ENCODE results near the gene TRNT1. TPM values are rescaled to one million over a fixed set of nuclear protein-coding genes. Genes with fewer than 3 reads are reported as not detected.

The TRNT1 gene
- total RNA-seq, 1 experiment from 2014 or later: 21.4 TPM

- ChIA-PET CTCF (no interaction called here), RAD21 (ENCODE audit: low non-redundant PET in 1 of 2, low total read pairs in 2 of 2, uncharacterized antibody in 2 of 2, unreplicated experiment in 2 of 2) (no interaction called here)
These were observed 45.9 kb downstream of the TRNT1 start for GRCh38 chr3:3172627-3173026.

More at GRCh38 chr3:3172627-3173026, 45.9 kb downstream of the TRNT1 start:
- H3K4me3 ChIP-seq (replicated peaks in 1 of 2; ENCODE audit: low read depth in 1 of 2, low read length in 2 of 2): no peak overlapping the region
- H3K4me2 ChIP-seq (ENCODE audit: low read length): no peak overlapping the region
- H3K79me2 ChIP-seq (ENCODE audit: insufficient read depth, low read length): peaks cover 20% of the 10 kb centered on the region
- no peaks in the 10 kb centered on the region for H3K27me3 ChIP-seq (ENCODE audit: insufficient read depth, low read length)
- H3K4me1 ChIP-seq (ENCODE audit: control insufficient read depth in 1 of 2, insufficient read depth in 2 of 2, low read length in 2 of 2): no peaks in the 10 kb centered on the region
- intact Hi-C loops (cut with micrococcal nuclease): no loop called here
- no peak overlapping the region for H3K9ac ChIP-seq (ENCODE audit: low read length)
- H4K20me1 ChIP-seq (ENCODE audit: insufficient read depth): no peaks in the 10 kb centered on the region
- no peak for ATAC-seq
- POLR2A ChIA-PET: no interaction called here
- peaks cover 17 to 27% of the 10 kb centered on the region in 2 experiments for H3K36me3 ChIP-seq (ENCODE audit: control insufficient read depth in 1 of 2, insufficient read depth in 2 of 2, low read length in 2 of 2)
- H3K9me3 ChIP-seq (ENCODE audit: control insufficient read depth in 1 of 2, insufficient read depth in 1 of 2, low read depth in 1 of 2, low read length in 2 of 2): no peaks in the 10 kb centered on the region
- no peak for TF ChIP-seq CBX3 (IDR thresholded peaks at IDR 0.05; ENCODE audit: low read depth)
- TF ChIP-seq YY1 (IDR thresholded peaks at IDR 0.05; ENCODE audit: extremely low read depth, insufficient replicate concordance, low read depth, low read length): no peak
- no peak for TF ChIP-seq ZBTB33 (IDR thresholded peaks at IDR 0.05; ENCODE audit: extremely low read depth, insufficient replicate concordance, low read length)
- TF ChIP-seq RAD21 (IDR thresholded peaks at IDR 0.05; ENCODE audit: low read depth): no peak
- TF ChIP-seq ZFX (IDR thresholded peaks at IDR 0.05): no peak
- TF ChIP-seq POLR2A (IDR thresholded peaks at IDR 0.05; ENCODE audit: borderline replicate concordance, extremely low read depth, insufficient read depth, insufficient read length): no peak
- no peak for TF ChIP-seq ELF1 (IDR thresholded peaks at IDR 0.05; ENCODE audit: borderline replicate concordance, low read depth)
- no peak for DNase-seq (ENCODE audit: low read depth, low spot score)
- H3K27ac ChIP-seq (ENCODE audit: low read depth, low read length): no peak overlapping the region
- BruUV-seq (replicated peaks): no TSS peak
- no peaks in the 10 kb centered on the region for H3K9me2 ChIP-seq (ENCODE audit: insufficient read depth)
- H2AFZ ChIP-seq (ENCODE audit: low read depth, low read length, poor library complexity, severe bottlenecking): no peak overlapping the region
